Suprapubic skin (tissue), 4 donors: ENCODE measurements around the gene SIRPA.
A peak's percentile ranks its signal among the peaks of the same experiment; 100 is the strongest.

Source experiments
- EP300 ChIP-seq: sonication (generic); formaldehyde crosslinking; IDR thresholded peaks from one replicate; pipeline ENCODE4 v1.6.1; 2017; ENCODE audit warnings: antibody characterized with exemption
- POLR2A ChIP-seq, 2 donors: fragments of 450-650 bp; IDR thresholded peaks; one replicate each; pipeline ENCODE4 v1.6.1; 2017; ENCODE audit warnings: antibody characterized with exemption in 2 of 2, mild to moderate bottlenecking in 2 of 2, moderate library complexity in 2 of 2
- POLR2AphosphoS5 ChIP-seq, 3 donors: sonication (generic); formaldehyde crosslinking; IDR thresholded peaks; one replicate each; pipeline ENCODE4 v1.6.1; 2017; ENCODE audit warnings: antibody characterized with exemption in 3 of 3
- TF ChIP-seq, protein P1 (sequence below), 2 donors: fragments of 200-600 bp in 1 of 2; fragments of 450-650 bp in 1 of 2; sonication (generic) in 1 of 2; IDR thresholded peaks; one replicate each; pipeline ENCODE4 v1.5.1; 2016 to 2019; ENCODE audit warnings: antibody characterized with exemption in 2 of 2, mild to moderate bottlenecking in 1 of 2, moderate library complexity in 1 of 2

DNA sequence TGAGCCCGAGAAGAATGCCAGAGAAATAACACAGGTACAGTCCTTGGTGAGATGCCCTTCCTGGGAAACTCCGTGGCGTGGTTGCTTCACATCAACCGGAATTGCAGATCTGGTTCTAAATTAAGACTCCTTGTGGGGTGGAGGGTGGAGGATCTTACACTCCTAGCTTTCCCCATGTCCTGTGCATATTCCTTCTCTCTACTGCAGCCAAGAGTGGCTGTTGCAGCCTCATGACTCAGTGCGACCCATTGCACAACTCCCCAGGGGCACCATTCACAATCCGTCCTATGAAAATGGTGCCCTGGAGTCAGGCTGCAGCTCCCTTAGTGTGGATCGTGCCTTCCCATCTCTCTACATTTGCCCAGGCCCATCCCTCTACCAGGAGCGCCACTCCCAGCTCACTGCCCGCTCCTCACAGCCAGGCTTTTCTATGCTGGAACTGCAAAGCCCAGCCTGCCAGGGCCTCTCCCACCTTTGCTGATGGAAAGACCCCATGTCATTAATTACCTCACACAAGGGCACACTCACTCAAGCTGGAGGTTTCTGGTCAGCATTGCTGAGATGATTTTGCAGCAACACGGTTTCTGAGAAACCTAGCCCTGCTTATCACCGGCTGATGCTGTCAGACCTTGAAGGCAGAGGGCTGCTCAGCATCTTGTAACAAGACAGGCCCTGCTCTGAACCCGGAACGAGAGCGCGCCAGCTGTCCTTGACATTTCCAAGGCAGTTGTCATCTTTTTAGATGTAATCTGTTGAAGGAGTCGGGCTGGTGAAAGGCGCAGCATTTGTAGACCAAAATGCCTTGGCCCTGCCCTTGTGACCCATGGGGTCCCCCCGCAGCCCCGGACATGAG is 39.7 kb downstream of the SIRPA start:
- TF ChIP-seq, protein P1, sequence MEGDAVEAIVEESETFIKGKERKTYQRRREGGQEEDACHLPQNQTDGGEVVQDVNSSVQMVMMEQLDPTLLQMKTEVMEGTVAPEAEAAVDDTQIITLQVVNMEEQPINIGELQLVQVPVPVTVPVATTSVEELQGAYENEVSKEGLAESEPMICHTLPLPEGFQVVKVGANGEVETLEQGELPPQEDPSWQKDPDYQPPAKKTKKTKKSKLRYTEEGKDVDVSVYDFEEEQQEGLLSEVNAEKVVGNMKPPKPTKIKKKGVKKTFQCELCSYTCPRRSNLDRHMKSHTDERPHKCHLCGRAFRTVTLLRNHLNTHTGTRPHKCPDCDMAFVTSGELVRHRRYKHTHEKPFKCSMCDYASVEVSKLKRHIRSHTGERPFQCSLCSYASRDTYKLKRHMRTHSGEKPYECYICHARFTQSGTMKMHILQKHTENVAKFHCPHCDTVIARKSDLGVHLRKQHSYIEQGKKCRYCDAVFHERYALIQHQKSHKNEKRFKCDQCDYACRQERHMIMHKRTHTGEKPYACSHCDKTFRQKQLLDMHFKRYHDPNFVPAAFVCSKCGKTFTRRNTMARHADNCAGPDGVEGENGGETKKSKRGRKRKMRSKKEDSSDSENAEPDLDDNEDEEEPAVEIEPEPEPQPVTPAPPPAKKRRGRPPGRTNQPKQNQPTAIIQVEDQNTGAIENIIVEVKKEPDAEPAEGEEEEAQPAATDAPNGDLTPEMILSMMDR (IDR thresholded peaks at IDR 0.05) = no peak
- TF ChIP-seq EP300 (no peak), POLR2A (IDR thresholded peaks at IDR 0.05) (no peak), POLR2AphosphoS5 (IDR thresholded peaks at IDR 0.05) (peak; percentile 59 to 95 (median 93))
